LNCaP clone FGC (cell line): ENCODE measurements around the gene BRK1.
"Not testable (repeated sequence)": the region's sequence is repeated elsewhere in the genome, so short reads cannot be mapped to it uniquely, and the experiment has no call there.

Experiments used
- DNase-seq: peaks from one replicate; pipeline ENCODE4 v3.0.0-alpha.2; 2011; ENCODE audit warnings: low read depth
- H3K4me3 ChIP-seq: 2 replicates; pipeline ENCODE4 v1.5.1; 2011; ENCODE audit warnings: mild to moderate bottlenecking, low read depth, low read length, control low read depth
- TF ChIP-seq, protein P1 (sequence below): IDR thresholded peaks from 2 replicates; pipeline ENCODE4 v1.5.1; 2012; ENCODE audit warnings: mild to moderate bottlenecking; ENCODE audit not compliant: control insufficient read depth, insufficient read depth; ENCODE audit errors: extremely low read depth

BRK1 gene

DNA sequence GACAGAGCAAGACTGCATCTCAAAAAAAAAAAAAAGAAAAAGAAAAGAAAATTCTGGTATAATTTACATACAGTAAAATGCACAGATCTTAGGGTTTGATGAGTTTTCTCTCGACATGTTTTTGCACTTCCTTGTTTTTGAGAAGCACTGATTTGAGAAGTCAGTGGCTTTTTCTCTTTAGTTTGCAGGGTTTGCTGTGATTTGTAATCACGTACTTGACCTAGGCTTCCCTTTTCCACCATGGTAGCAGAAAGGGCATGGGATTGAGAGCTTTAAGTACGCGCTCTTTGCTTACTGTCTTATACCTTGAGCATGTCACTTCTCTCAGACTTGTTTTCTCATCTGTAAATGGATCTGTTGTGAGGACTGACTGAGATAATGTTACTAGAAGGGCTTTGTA, 30.2 kb downstream of the BRK1 start:
- H3K4me3 ChIP-seq = no peak overlapping the region
- TF ChIP-seq, protein P1, sequence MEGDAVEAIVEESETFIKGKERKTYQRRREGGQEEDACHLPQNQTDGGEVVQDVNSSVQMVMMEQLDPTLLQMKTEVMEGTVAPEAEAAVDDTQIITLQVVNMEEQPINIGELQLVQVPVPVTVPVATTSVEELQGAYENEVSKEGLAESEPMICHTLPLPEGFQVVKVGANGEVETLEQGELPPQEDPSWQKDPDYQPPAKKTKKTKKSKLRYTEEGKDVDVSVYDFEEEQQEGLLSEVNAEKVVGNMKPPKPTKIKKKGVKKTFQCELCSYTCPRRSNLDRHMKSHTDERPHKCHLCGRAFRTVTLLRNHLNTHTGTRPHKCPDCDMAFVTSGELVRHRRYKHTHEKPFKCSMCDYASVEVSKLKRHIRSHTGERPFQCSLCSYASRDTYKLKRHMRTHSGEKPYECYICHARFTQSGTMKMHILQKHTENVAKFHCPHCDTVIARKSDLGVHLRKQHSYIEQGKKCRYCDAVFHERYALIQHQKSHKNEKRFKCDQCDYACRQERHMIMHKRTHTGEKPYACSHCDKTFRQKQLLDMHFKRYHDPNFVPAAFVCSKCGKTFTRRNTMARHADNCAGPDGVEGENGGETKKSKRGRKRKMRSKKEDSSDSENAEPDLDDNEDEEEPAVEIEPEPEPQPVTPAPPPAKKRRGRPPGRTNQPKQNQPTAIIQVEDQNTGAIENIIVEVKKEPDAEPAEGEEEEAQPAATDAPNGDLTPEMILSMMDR = no peak
- no peak for DNase-seq

DNA sequence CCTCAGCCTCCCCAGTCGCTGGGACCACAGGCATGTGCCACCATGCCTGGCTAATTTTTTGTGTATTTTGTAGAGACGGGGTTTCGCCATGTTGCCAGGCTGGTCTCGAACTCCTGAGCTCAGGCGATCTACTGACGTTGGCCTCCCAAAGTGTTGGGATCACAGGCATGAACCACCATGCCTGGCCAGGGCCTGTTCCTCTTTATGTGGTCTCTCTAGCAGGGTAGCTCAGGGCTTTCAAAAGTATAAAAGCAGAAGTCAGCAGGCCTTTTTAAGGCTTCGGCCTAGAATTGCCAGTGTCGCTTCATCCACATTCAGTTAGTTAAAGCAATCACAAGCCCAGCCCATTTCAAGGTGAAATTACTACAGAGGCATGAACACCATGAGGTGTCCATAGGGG, 33.8 kb downstream of the BRK1 start:
- no peak for DNase-seq
- TF ChIP-seq, protein P1 = no peak

DNA sequence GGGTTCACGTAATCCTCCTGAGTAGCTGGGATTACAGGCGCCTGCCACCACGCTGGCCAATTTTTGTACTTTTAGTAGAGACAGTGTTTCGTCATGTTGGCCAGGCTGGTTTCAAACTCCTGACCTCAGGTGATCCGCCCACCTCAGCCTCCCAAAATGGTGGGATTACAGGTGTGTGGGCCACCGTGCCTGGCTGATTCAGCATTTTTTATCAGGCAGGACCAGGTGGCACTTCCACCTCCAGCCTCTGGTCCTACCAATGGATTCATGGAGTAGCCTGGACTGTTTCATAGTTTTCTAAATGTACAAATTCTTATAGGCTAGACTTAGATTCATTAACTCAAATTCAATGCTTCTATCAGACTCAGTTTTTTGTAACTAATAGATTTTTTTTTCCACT, 35.5 kb downstream of the BRK1 start:
- no peak for DNase-seq
- H3K4me3 ChIP-seq = no peak overlapping the region
- TF ChIP-seq, protein P1 = no peak

More for the DNA sequence above, 33.8 kb downstream of the BRK1 start:
- H3K4me3 ChIP-seq = no peak overlapping the region

DNA sequence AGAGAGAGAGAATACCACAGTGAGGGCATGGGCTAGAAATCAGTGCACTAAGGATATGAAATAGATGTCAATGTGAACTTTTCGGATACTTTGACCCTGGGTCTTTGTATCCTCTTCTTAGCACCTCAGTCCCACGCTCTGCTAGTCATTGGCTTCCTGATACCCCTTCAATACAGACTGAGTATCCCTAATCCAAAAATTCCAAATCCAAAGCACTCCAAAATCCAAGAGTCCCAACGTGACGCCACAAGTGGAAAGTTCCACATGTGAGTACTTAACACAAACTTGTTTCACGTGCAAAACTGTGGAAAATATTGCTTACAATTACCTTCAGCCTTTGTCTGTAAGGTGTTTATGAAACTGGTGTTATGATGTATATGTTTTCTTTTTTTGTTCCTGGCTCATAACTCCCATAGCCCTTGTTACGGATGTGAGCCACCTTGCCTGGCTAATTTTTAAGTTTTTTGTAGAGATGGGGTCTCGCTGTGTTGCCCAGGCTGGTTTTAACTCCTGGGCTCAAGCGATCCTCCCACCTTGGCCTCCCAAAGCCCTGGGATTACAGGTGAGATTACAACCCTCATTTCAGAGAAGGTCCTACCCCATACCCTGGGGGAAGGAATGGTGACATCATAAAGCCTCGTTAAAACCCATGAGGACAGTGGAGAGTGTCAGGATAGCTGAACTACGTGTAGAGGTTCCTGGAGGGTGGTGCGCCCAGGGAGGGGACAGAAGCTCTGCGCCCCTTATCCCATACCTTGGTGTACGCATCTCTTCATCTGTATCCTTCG, 39.1 kb downstream of the BRK1 start:
- no peak for DNase-seq
- no peak overlapping the region for H3K4me3 ChIP-seq
- TF ChIP-seq, protein P1 = no peak

DNA sequence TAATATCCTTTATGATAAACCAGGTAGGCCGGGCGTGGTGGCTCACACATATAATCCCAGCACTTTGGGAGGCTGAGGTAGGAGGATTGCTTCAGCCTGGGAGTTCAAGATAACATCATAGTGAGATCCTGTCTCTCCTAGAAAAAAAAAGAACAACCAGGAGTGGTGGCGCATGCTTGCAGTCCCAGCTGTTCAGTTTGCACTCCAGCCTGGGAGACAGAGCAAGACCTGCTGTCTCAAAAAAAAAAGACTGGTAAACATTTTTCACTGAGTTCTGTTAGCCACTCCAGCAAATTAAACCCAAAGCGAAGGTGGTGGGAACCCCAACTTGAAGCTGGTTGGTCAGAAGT, 39.6 kb downstream of the BRK1 start:
- TF ChIP-seq, protein P1 = no peak
- no peak overlapping the region for H3K4me3 ChIP-seq
- no peak for DNase-seq

DNA sequence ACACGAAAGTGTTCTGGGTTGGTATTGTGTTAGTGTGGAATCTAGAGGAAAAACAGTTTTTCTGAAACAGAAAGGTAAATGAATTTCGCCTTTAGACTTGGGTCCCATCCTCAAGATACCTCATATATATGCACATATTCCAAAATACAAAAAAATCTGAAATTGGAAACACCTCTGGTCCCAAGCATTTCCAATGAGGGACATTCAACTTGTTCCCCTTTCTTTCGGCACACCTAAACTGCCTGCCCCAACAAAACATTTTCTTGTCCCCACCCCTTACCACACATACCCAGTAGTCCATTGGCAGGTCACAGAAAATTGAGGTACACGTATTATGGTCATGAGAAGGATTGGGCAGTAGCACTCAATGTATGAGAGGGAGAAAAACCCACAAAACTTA, 40.2 kb downstream of the BRK1 start:
- DNase-seq = no peak
- TF ChIP-seq, protein P1 = no peak
- H3K4me3 ChIP-seq = no peak overlapping the region

DNA sequence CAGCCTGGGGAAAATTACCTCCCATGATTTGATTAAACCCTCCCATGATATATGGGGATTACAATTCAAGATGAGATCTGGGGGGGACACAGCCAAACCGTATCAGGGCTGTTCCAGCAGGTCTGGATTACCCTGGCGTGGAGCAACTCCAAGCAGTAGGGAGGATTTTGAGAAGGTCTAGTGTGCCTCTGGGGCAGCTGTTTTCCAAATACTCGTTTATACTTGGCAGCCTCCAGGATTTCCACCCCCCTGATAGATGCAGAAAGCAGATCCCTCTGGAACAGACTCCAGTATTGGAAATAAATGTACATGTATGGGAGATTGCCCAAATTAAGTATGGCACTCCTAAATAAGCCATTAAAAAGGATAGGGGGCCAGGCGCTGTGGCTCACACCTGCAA, 41.6 kb downstream of the BRK1 start:
- no peak overlapping the region for H3K4me3 ChIP-seq
- DNase-seq = no peak
- TF ChIP-seq, protein P1 = no peak

DNA sequence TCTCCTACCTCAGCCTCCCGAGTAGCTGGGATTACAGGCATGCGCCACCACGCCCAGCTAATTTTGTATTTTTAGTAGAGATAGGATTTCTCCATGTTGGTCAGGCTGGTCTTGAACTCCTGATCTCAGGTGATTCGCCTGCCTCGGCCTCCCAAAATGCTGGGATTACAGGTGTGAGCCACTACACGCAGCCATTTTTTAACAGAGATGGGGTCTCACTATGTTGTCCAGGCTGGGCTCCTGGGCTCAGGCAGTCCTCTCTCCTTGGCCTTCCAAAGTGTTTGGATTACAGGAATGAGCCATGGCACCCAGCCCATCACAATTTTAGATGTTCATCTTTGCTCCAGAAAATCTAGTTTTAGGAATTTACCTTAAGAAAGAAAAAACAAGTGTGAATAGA, 43.1 kb downstream of the BRK1 start:
- DNase-seq, H3K4me3 ChIP-seq: not testable (repeated sequence)
